GM12878 (cell line): ENCODE data around the gene CHST4. TPM values are rescaled to one million over a fixed set of nuclear protein-coding genes. Genes with fewer than 3 reads are reported as not detected.

ENCODE experiments used
- ATAC-seq: fragments of 200-7000 bp; cut with Tn5 transposase; 3 replicates; pipeline ENCODE4 v1.9.1; 2020; ENCODE audit warnings: mild to moderate bottlenecking, moderate library complexity
- BruUV-seq: library from RNA; stranded (reverse); fragments of 400-500 nt; replicated peaks from 2 replicates; lab custom pipeline; 2021; lab: Mats Ljungman, UMichigan
- CTCF ChIA-PET: fragments of 300-600 bp; sonication (Branson Sonifier 250); formaldehyde crosslinking; extraction: SDS; loops from one replicate; lab custom pipeline; 2021; ENCODE audit warnings: inconsistent platforms; lab: Yijun Ruan, JAX
- POLR2A ChIA-PET: fragments of 350-600 bp; formaldehyde crosslinking; extraction: SDS; loops from one replicate; lab custom pipeline; 2021; ENCODE audit warnings: inconsistent platforms; lab: Charles Lee
- RAD21 ChIA-PET: fragments of 300-600 bp; sonication (Branson Sonifier 250); formaldehyde crosslinking; loops from one replicate; lab custom pipeline; 2023; ENCODE audit warnings: antibody characterized with exemption; ENCODE audit not compliant: unreplicated experiment; lab: Charles Lee
- SMC1A ChIA-PET: fragments of 300-600 bp; sonication (Branson Sonifier 250); formaldehyde crosslinking; loops from one replicate; lab custom pipeline; 2023; ENCODE audit not compliant: unreplicated experiment, uncharacterized antibody; lab: Charles Lee
- DNase-seq: peaks from one replicate; pipeline ENCODE4 v3.0.0-alpha.2; 2011; ENCODE audit warnings: low read depth, low spot score
- FAIRE-seq: peaks from 3 replicates; lab custom pipeline; 2011; peaks lifted over from hg19 to GRCh38; lab: Jason Lieb, UNC
- H2AFZ ChIP-seq: 2 replicates; pipeline ENCODE4 v1.6.0; 2011; ENCODE audit warnings: low read depth, low read length, control low read depth; ENCODE audit not compliant: control insufficient read depth
- H3K27ac ChIP-seq: 2 replicates; pipeline ENCODE4 v1.5.1; 2011; ENCODE audit warnings: control low read depth; ENCODE audit not compliant: control insufficient read depth, insufficient read depth
- H3K27me3 ChIP-seq, 2 experiments: replicated peaks in 1 of 2; 2 replicates each; pipeline versions ENCODE4 v1.6.0 to v1.6.1; 2011; ENCODE audit warnings: low read length in 1 of 2; ENCODE audit not compliant: control insufficient read depth in 2 of 2, insufficient read depth in 2 of 2
- H3K36me3 ChIP-seq, 2 experiments: 2 replicates each; pipeline ENCODE4 v1.5.1; 2011; ENCODE audit warnings: low read length in 1 of 2; ENCODE audit not compliant: control insufficient read depth in 2 of 2, insufficient read depth in 2 of 2
- H3K4me1 ChIP-seq: 2 replicates; pipeline ENCODE4 v1.6.1; 2011; ENCODE audit warnings: mild to moderate bottlenecking, low read length, moderate library complexity, mixed read lengths; ENCODE audit not compliant: control insufficient read depth, insufficient read depth
- H3K4me2 ChIP-seq: 2 replicates; pipeline ENCODE4 v1.6.0; 2011; ENCODE audit warnings: control low read depth; ENCODE audit not compliant: control insufficient read depth, insufficient read depth
- H3K4me3 ChIP-seq: fragments of 200-600 bp; sonication (generic); 2 replicates; pipeline ENCODE4 v1.5.1; 2016
- H3K79me2 ChIP-seq: 2 replicates; pipeline ENCODE4 v1.6.0; 2011; ENCODE audit warnings: low read length; ENCODE audit not compliant: control insufficient read depth, insufficient read depth
- H3K9ac ChIP-seq: 2 replicates; pipeline ENCODE4 v1.8.0; 2011; ENCODE audit warnings: low read length, control low read depth, mixed read lengths; ENCODE audit not compliant: control insufficient read depth, insufficient read depth
- H3K9me3 ChIP-seq: replicated peaks from 3 replicates; pipeline ENCODE4 v1.5.1; 2011; ENCODE audit warnings: mild to moderate bottlenecking, low read length; ENCODE audit not compliant: control insufficient read depth, insufficient read depth
- H4K20me1 ChIP-seq: 2 replicates; pipeline ENCODE4 v1.6.0; 2011; ENCODE audit not compliant: control insufficient read depth, insufficient read depth
- KDM1A ChIP-seq: fragments of 200-600 bp; sonication (generic); IDR thresholded peaks from 2 replicates; pipeline ENCODE4 v1.6.1; 2016; ENCODE audit warnings: borderline replicate concordance
- WGBS: methylation state at CpG from one replicate; pipeline ENCODE4 v1.1.6; 2016; ENCODE audit warnings: low lambda C conversion rate; ENCODE audit not compliant: insufficient replicate concordance, insufficient coverage; ENCODE audit errors: missing lambda C conversion rate; 5-methylcytosine and 5-hydroxymethylcytosine counted together
- in situ Hi-C: fragments of 300-500 bp; cut with MboI; formaldehyde crosslinking; loops from 9 replicates; pipeline ENCODE4 v1.14.3; 2018; ENCODE audit warnings: mixed read lengths
- intact Hi-C: fragments of 100-400 bp; cut with micrococcal nuclease; formaldehyde crosslinking; loops from one replicate; pipeline ENCODE4 v1.14.2; 2022; ENCODE audit not compliant: unreplicated experiment
- polyA plus RNA-seq, 11 experiments: library from polyadenylated mRNA; depleted of rRNA in 4 of 11; unstranded in 6 of 11; stranded (reverse) in 5 of 11; fragments of >200 nt; fragmentation: Nextera tagmentation in 4 of 11; fragmentation: Illumina TruSeq in 1 of 11; extraction: Ambion mirVana in 4 of 11; extraction: Trizol in 1 of 11; gene quantifications; 1 replicate in 1 of 11; 2 replicates in 10 of 11; pipeline versions ENCODE4 v1.2.1 to v1.2.3, GENCODE V29; 2011 to 2016; ENCODE audit warnings: inconsistent platforms in 2 of 11, missing spikeins in 2 of 11, low read depth in 1 of 11
- total RNA-seq, 4 experiments: library from RNA; depleted of rRNA in 3 of 4; stranded (reverse); fragments of >200 nt in 3 of 4; fragmentation: Illumina TruSeq in 1 of 4; extraction: Trizol in 1 of 4; gene quantifications; 2 replicates each; pipeline versions ENCODE4 v1.2.1 to v1.2.3, GENCODE V29; 2013 to 2021
- TF ChIP-seq, protein P1 (sequence below), 3 experiments: IDR thresholded peaks in 2 of 3; conservative IDR thresholded peaks in 1 of 3; 2 replicates each; pipeline ENCODE4 v1.5.1; 2011; ENCODE audit warnings: low read depth in 3 of 3, low read length in 3 of 3, mild to moderate bottlenecking in 3 of 3, control low read depth in 2 of 3, moderate library complexity in 2 of 3, inconsistent platforms in 1 of 3, mixed read lengths in 1 of 3; ENCODE audit not compliant: control insufficient read depth in 2 of 3, insufficient read depth in 1 of 3; ENCODE audit errors: extremely low read depth in 1 of 3

Gene CHST4
- total and polyA plus RNA-seq, 10 of the 15 experiments (the other 5 are each of a cell fraction or from before 2014, with no cell fraction given) = 0.10 to 1.7 (median 0.79) TPM

GRCh38 chr16:71552698-71553503, 26.7 kb downstream of the CHST4 start:
- ChIA-PET SMC1A (interaction anchor here (0.7 to 1.4 kb wide), 4 partner anchors 10 to 59 kb away, joined by 3 to 9 read pairs (median 4); no protein-coding TSS in a partner anchor), CTCF (interaction anchor here (1.1 to 3.6 kb wide), 6 partner anchors 9 to 61 kb away, joined by 3 to 16 read pairs (median 5); no protein-coding TSS in a partner anchor)
- Histone ChIP-seq H3K9me3 (no peaks in the 10 kb centered on the region), H3K27me3 (no peaks in the 10 kb centered on the region), H4K20me1 (no peaks in the 10 kb centered on the region), H3K4me1 (no peaks in the 10 kb centered on the region), H3K9ac (no peak overlapping the region), H3K4me2 (no peak overlapping the region), H2AFZ (no peak overlapping the region)
- intact Hi-C loops = no loop called here
- no TSS peak for BruUV-seq
- ATAC-seq (peak; percentile 50), FAIRE-seq (no peak), DNase-seq (no peak)
- WGBS = 14% methylated on average over 6 of the region's 6 CpGs
- TF ChIP-seq, protein P1, sequence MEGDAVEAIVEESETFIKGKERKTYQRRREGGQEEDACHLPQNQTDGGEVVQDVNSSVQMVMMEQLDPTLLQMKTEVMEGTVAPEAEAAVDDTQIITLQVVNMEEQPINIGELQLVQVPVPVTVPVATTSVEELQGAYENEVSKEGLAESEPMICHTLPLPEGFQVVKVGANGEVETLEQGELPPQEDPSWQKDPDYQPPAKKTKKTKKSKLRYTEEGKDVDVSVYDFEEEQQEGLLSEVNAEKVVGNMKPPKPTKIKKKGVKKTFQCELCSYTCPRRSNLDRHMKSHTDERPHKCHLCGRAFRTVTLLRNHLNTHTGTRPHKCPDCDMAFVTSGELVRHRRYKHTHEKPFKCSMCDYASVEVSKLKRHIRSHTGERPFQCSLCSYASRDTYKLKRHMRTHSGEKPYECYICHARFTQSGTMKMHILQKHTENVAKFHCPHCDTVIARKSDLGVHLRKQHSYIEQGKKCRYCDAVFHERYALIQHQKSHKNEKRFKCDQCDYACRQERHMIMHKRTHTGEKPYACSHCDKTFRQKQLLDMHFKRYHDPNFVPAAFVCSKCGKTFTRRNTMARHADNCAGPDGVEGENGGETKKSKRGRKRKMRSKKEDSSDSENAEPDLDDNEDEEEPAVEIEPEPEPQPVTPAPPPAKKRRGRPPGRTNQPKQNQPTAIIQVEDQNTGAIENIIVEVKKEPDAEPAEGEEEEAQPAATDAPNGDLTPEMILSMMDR (IDR thresholded peaks at IDR 0.05 in 2 of 3, conservative IDR thresholded peaks at IDR 0.05 in 1 of 3; ENCODE audit: control insufficient read depth in 2 of 3, extremely low read depth in 1 of 3, insufficient read depth in 1 of 3, low read depth in 3 of 3, low read length in 3 of 3) = peak in 2 of 3 experiments; percentile 11 to 19; a peak in 2 of 6 replicates
- TF ChIP-seq KDM1A = no peak
- TF ChIP-seq, all 136 proteins: peak for 1
- Histone ChIP-seq H3K79me2 (no peaks in the 10 kb centered on the region), H3K4me3 (no peak overlapping the region), H3K27ac (no peak overlapping the region), H3K36me3 (no peaks in the 10 kb centered on the region)
- in situ Hi-C loops = no loop called here
- POLR2A ChIA-PET = interaction anchor here (0.6 kb wide), 1 partner anchor 280 kb away, joined by 3 read pairs; no protein-coding TSS in a partner anchor
- RAD21 ChIA-PET = interaction anchor here (1.4 kb wide), 1 partner anchor 58 kb away, joined by 5 read pairs; no protein-coding TSS in a partner anchor
